Endothelial cell of umbilical vein (primary cell): Measurements from ENCODE around the gene KRT222. TPM values are rescaled to one million over a fixed set of nuclear protein-coding genes. Genes with fewer than 3 reads are reported as not detected.

Source experiments
- BruUV-seq: library from RNA; stranded (reverse); fragments of 400-500 nt; replicated peaks from 2 replicates; lab custom pipeline; 2021; lab: Mats Ljungman, UMichigan
- CTCF ChIA-PET: fragments of 300-600, 350-600 bp; sonication (Branson Sonifier 250); formaldehyde crosslinking; loops from one replicate; lab custom pipeline; 2021; ENCODE audit warnings: antibody characterized with exemption, inconsistent platforms; lab: Charles Lee
- POLR2A ChIA-PET: fragments of 300-600, 350-600 bp; sonication (Branson Sonifier 250); formaldehyde crosslinking; loops from one replicate; lab custom pipeline; 2021; ENCODE audit warnings: antibody characterized with exemption, inconsistent platforms; lab: Charles Lee
- DNase-seq: peaks from one replicate; pipeline ENCODE4 v3.0.0-alpha.2; 2011; ENCODE audit warnings: low read depth, low spot score
- FAIRE-seq: peaks from 2 replicates; lab custom pipeline; 2011; peaks lifted over from hg19 to GRCh38; lab: Jason Lieb, UNC
- H2AFZ ChIP-seq: 2 replicates; pipeline ENCODE4 v1.6.0; 2012; ENCODE audit warnings: low read depth, low read length, control low read depth, inconsistent platforms
- H3K27ac ChIP-seq: 2 replicates; pipeline ENCODE4 v1.5.1; 2011; ENCODE audit warnings: low read depth, mild to moderate bottlenecking, control low read depth, low read length, moderate library complexity; ENCODE audit not compliant: insufficient read depth
- H3K27me3 ChIP-seq, 2 experiments: 2 replicates each; pipeline versions ENCODE4 v1.6.0 to v1.6.1; 2011; ENCODE audit warnings: low read length in 2 of 2, mixed read lengths in 1 of 2; ENCODE audit not compliant: control insufficient read depth in 2 of 2, insufficient read depth in 2 of 2
- H3K36me3 ChIP-seq, 2 experiments: 2 replicates in 1 of 2; 3 replicates in 1 of 2; pipeline ENCODE4 v1.5.1; 2011; ENCODE audit warnings: low read length in 2 of 2, mild to moderate bottlenecking in 1 of 2, moderate library complexity in 1 of 2; ENCODE audit not compliant: control insufficient read depth in 2 of 2, insufficient read depth in 2 of 2; ENCODE audit errors: extremely low read depth in 1 of 2
- H3K4me1 ChIP-seq: 3 replicates; pipeline ENCODE4 v1.5.1; 2011; ENCODE audit warnings: mild to moderate bottlenecking, low read length; ENCODE audit not compliant: control insufficient read depth, insufficient read depth; ENCODE audit errors: extremely low read depth
- H3K4me2 ChIP-seq: 2 replicates; pipeline ENCODE4 v1.6.1; 2011; ENCODE audit warnings: low read length, control low read depth, mixed read lengths; ENCODE audit not compliant: insufficient read depth
- H3K4me3 ChIP-seq, 3 experiments: fragments of 200-600 bp in 1 of 3; sonication (generic), shearing (Covaris generic) in 1 of 3; replicated peaks in 1 of 3; 2 replicates each; pipeline ENCODE4 v1.5.1; 2011 to 2016; ENCODE audit warnings: control low read depth in 3 of 3, low read length in 3 of 3, mild to moderate bottlenecking in 2 of 3, inconsistent platforms in 1 of 3, low read depth in 1 of 3, moderate library complexity in 1 of 3; ENCODE audit not compliant: insufficient read depth in 1 of 3
- H3K79me2 ChIP-seq: 2 replicates; pipeline ENCODE4 v1.6.0; 2012; ENCODE audit warnings: low read length, inconsistent platforms; ENCODE audit not compliant: control insufficient read depth, insufficient read depth
- H3K9ac ChIP-seq: replicated peaks from 2 replicates; pipeline ENCODE3; 2011; ENCODE audit warnings: low read length, control low read depth; ENCODE audit not compliant: insufficient read depth; ENCODE audit errors: extremely low read depth
- H3K9me1 ChIP-seq: replicated peaks from 3 replicates; pipeline ENCODE4 v1.6.0; 2011; ENCODE audit warnings: mild to moderate bottlenecking, low read length; ENCODE audit not compliant: control insufficient read depth, insufficient read depth; ENCODE audit errors: extremely low read depth
- H3K9me3 ChIP-seq: replicated peaks from 2 replicates; pipeline ENCODE4 v1.5.1; 2012; ENCODE audit warnings: low read length, inconsistent platforms; ENCODE audit not compliant: control insufficient read depth, insufficient read depth
- H4K20me1 ChIP-seq: replicated peaks from 2 replicates; pipeline ENCODE3; 2011; ENCODE audit warnings: mild to moderate bottlenecking, low read length; ENCODE audit not compliant: control insufficient read depth, insufficient read depth; ENCODE audit errors: extremely low read depth
- EZH2 ChIP-seq: IDR thresholded peaks from 2 replicates; pipeline ENCODE4 v1.6.1; 2012; ENCODE audit warnings: borderline replicate concordance, low read depth, mild to moderate bottlenecking, moderate library complexity, low read length, inconsistent platforms; ENCODE audit not compliant: severe bottlenecking
- FOS ChIP-seq: IDR thresholded peaks from 2 replicates; pipeline ENCODE4 v1.6.1; 2011; ENCODE audit warnings: mild to moderate bottlenecking, low read length, moderate library complexity, borderline replicate concordance; ENCODE audit not compliant: insufficient read depth
- GATA2 ChIP-seq: IDR thresholded peaks from 2 replicates; pipeline ENCODE4 v1.7.0; 2011; ENCODE audit warnings: low read depth, mild to moderate bottlenecking, moderate library complexity, mixed read lengths, low read length; ENCODE audit not compliant: insufficient read length, insufficient read depth
- JUN ChIP-seq: IDR thresholded peaks from 2 replicates; pipeline ENCODE4 v1.6.1; 2011; ENCODE audit warnings: borderline replicate concordance, low read depth; ENCODE audit not compliant: insufficient read length, insufficient read depth
- MYC ChIP-seq: IDR thresholded peaks from one replicate; pipeline ENCODE4 v1.6.1; 2011; ENCODE audit warnings: mild to moderate bottlenecking, low read depth, low read length
- POLR2A ChIP-seq: IDR thresholded peaks from 2 replicates; pipeline ENCODE4 v1.6.1; 2012; ENCODE audit warnings: low read depth, mild to moderate bottlenecking, control low read depth, low read length
- POLR2AphosphoS5 ChIP-seq: IDR thresholded peaks from 2 replicates; pipeline ENCODE4 v1.6.1; 2012; ENCODE audit warnings: low read depth, mild to moderate bottlenecking, control low read depth, low read length, moderate library complexity; ENCODE audit not compliant: insufficient read depth
- dilution Hi-C: fragments of 300-500 bp; cut with MboI; formaldehyde crosslinking; loops from one replicate; pipeline ENCODE4 v1.15.0; 2019; ENCODE audit warnings: low sequenced_read_pairs; ENCODE audit not compliant: extremely low pct_ligation_motif_present
- intact Hi-C: fragments of 100-400 bp; cut with micrococcal nuclease; formaldehyde crosslinking; loops from one replicate; pipeline ENCODE4 v1.10.0; 2022
- polyA plus RNA-seq, 4 experiments: library from polyadenylated mRNA; depleted of rRNA in 3 of 4; stranded (reverse) in 3 of 4; unstranded in 1 of 4; fragments of >200 nt; gene quantifications; 2 replicates each; pipeline versions ENCODE4 v1.2.1 to v1.2.3, GENCODE V29; 2011 to 2012; ENCODE audit warnings: missing spikeins in 1 of 4
- total RNA-seq: library from RNA; stranded (reverse); gene quantifications from 2 replicates; pipeline ENCODE4 v1.2.3, GENCODE V29; 2021
- TF ChIP-seq, protein P1 (sequence below): IDR thresholded peaks from 2 replicates; pipeline ENCODE4 v1.6.1; 2011; ENCODE audit not compliant: insufficient read depth, insufficient read length
- TF ChIP-seq, protein P2 (sequence below), 2 donors: IDR thresholded peaks; 1 replicate in 1 of 2; 2 replicates in 1 of 2; pipeline ENCODE4 v1.5.1; 2011; ENCODE audit warnings: low read length in 2 of 2, mild to moderate bottlenecking in 2 of 2, moderate library complexity in 2 of 2, control low read depth in 1 of 2, inconsistent platforms in 1 of 2, low read depth in 1 of 2; ENCODE audit not compliant: insufficient read depth in 1 of 2; ENCODE audit errors: extremely low read depth in 1 of 2

The KRT222 gene
- total and polyA plus RNA-seq, 2 donors (not counting 3 experiments of a cell fraction or from before 2014, with no cell fraction given): not detected

DNA sequence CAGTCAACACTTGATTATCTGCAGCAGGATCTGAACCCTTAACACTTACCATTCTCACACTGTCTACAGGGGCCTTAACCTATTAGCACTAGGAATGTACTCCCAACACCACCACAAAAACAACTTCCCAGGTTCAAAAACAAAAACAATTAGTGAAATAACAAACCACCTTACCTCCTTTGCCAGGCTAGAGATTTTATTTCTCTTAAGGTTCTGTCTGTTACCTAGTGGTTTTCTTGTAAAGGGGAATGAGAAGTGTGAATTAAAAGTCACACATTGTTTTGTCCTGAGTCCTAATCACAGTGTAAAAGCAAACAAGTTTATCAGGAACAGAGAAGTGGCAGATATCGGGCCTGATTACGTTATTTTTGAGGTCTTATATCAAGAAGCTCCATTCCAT lies 27.0 kb downstream of the KRT222 start:
- H3K36me3 ChIP-seq: peaks cover 13 to 36% of the 10 kb centered on the region in 2 experiments
- TF ChIP-seq POLR2A (no peak), EZH2 (no peak), MYC (no peak), GATA2 (no peak), JUN (no peak), POLR2AphosphoS5 (no peak), FOS (no peak)
- TF ChIP-seq, protein P1, sequence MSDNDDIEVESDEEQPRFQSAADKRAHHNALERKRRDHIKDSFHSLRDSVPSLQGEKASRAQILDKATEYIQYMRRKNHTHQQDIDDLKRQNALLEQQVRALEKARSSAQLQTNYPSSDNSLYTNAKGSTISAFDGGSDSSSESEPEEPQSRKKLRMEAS: no peak
- TF ChIP-seq, protein P2, sequence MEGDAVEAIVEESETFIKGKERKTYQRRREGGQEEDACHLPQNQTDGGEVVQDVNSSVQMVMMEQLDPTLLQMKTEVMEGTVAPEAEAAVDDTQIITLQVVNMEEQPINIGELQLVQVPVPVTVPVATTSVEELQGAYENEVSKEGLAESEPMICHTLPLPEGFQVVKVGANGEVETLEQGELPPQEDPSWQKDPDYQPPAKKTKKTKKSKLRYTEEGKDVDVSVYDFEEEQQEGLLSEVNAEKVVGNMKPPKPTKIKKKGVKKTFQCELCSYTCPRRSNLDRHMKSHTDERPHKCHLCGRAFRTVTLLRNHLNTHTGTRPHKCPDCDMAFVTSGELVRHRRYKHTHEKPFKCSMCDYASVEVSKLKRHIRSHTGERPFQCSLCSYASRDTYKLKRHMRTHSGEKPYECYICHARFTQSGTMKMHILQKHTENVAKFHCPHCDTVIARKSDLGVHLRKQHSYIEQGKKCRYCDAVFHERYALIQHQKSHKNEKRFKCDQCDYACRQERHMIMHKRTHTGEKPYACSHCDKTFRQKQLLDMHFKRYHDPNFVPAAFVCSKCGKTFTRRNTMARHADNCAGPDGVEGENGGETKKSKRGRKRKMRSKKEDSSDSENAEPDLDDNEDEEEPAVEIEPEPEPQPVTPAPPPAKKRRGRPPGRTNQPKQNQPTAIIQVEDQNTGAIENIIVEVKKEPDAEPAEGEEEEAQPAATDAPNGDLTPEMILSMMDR (IDR thresholded peaks at IDR 0.05; ENCODE audit: extremely low read depth in 1 of 2, insufficient read depth in 1 of 2, low read depth in 1 of 2, low read length in 2 of 2): no peak
- FAIRE-seq (no peak), DNase-seq (no peak)
- BruUV-seq: no TSS peak
- CTCF ChIA-PET: interaction anchor here (1.2 to 1.8 kb wide), 3 partner anchors 9 to 153 kb away, joined by 3 to 5 read pairs (median 4); no protein-coding TSS in a partner anchor
- no peaks in the 10 kb centered on the region for H3K9me3 ChIP-seq
- H2AFZ ChIP-seq: no peak overlapping the region
- H3K4me3 ChIP-seq: no peak overlapping the region
- H3K9me1 ChIP-seq: peaks cover 2% of the 10 kb centered on the region
- H3K27ac ChIP-seq: no peak overlapping the region
- H3K4me1 ChIP-seq: no peaks in the 10 kb centered on the region
- no peaks in the 10 kb centered on the region for H3K27me3 ChIP-seq
- H3K79me2 ChIP-seq: peaks cover 35% of the 10 kb centered on the region
- dilution Hi-C loops (no loop called here), intact Hi-C loops (no loop called here)
- H3K9ac ChIP-seq: no peak overlapping the region
- no peak overlapping the region for H3K4me2 ChIP-seq
- H4K20me1 ChIP-seq: peaks cover 2% of the 10 kb centered on the region
- POLR2A ChIA-PET: no interaction called here
